GM19372 (cell line): ENCODE measurements around the gene ANXA5.
"Not testable (repeated sequence)": the region's sequence is repeated elsewhere in the genome, so short reads cannot be mapped to it uniquely, and the experiment has no call there.

Source experiments
- ATAC-seq: cut with Tn5 transposase; IDR thresholded peaks from one replicate; pipeline ENCODE4 v1.9.1; 2021; ENCODE audit warnings: mild to moderate bottlenecking, low read depth, moderate library complexity; ENCODE audit not compliant: unreplicated experiment

The ANXA5 gene

DNA sequence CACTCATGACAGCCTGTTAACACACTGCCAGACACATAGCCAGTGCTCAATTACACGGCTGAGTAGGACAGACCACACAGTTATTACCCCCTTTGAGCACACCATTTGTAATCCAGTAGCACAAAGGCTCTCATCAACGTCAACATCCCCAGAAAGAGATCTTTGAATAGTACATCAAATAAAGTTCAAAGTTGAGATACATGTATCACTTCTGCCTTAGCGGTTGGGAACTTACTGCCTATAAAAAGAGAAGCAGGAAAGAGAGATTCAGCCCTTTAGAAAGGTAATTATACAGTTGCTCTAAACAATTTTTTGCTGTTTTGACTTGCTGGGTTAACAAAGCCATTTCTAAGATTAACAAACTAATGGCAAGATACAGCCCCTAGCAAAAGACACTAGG is 16.2 kb downstream of the ANXA5 start:
- no peak for ATAC-seq

DNA sequence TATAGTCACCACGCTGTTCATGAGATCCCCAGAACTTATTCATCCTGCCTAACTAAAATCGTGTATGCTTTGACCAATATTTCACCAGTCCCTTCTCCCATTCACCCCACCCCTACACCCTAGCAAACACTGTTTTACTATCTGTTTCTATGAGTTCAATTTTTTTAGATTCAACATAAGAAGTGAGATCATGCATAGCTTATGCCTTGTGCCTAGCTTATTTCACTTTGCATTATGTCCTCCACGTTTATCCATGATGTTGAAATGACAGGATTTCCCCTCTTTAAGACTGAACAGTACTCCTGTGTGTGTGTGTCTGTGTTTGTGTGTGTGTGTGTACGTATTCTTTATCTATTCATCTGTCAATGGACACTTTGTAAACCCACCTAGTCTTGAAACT is 16.8 kb downstream of the ANXA5 start:
- ATAC-seq, result no peak

DNA sequence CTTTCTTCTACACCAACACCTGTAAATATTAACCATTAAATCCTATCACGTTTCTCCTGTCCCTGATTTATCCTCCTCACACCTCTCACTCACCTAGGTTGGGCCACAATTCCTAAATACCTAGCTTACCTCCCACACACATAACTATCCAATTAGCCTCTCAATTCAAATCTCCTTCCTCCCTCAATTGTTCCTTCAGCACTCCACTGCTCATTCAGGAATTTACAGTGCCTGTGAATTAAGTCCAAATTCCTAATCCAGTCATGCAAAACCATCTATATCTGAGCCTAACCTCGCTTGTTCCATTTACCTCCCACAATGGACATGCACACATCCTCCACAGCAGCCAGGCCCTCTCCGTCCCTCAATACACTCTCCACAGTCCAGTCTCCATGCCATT is 17.5 kb downstream of the ANXA5 start:
- ATAC-seq, result no peak

DNA sequence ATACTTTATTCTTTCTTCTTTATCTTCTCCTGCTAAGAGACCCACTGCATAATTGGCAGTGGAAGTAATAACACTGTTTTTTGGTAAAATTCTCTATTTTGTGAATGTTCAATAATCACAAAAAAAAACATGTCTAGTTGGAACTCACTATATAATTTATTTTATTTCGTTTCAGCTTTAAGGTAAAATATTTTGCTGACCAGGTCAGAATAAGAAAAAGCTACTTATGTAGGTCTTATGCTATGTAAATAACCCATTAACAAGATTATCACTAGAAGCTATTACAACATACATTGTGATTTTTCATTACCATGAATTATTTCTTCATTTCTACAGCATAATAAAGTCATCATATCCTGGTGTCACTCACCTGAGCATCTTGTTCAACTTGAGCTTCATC is 19.3 kb downstream of the ANXA5 start:
- ATAC-seq, result no peak

- ATAC-seq, result no peak
These were observed 20.3 kb downstream of the ANXA5 start for GRCh38 chr4:121676345-121677075.

DNA sequence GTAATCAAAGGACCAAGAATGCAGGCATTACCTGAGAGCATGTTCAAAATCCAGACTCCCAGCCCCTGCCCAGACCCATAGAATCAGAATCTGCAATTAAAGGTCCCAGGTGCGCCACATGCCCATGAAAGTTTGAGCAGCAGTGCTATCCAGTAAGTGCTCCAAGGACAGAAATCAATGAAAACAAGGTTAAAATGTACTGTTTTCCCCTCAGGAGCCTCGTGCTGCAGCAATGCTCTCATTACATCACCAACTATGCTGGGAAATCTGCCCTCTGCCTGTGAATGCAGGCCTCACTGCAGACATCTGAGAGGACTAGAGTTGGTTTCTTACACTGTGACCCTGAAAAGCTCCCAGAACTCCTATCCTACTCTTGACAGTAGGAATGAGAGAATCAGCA is 21.1 kb downstream of the ANXA5 start:
- no peak for ATAC-seq

- no peak for ATAC-seq
These were observed 22.1 kb downstream of the ANXA5 start for GRCh38 chr4:121674696-121675095.

GRCh38 chr4:121674191-121674590 is 22.6 kb downstream of the ANXA5 start:
- no peak for ATAC-seq

- ATAC-seq, result no peak
These were observed 27.6 kb downstream of the ANXA5 start for GRCh38 chr4:121669163-121669550.

DNA sequence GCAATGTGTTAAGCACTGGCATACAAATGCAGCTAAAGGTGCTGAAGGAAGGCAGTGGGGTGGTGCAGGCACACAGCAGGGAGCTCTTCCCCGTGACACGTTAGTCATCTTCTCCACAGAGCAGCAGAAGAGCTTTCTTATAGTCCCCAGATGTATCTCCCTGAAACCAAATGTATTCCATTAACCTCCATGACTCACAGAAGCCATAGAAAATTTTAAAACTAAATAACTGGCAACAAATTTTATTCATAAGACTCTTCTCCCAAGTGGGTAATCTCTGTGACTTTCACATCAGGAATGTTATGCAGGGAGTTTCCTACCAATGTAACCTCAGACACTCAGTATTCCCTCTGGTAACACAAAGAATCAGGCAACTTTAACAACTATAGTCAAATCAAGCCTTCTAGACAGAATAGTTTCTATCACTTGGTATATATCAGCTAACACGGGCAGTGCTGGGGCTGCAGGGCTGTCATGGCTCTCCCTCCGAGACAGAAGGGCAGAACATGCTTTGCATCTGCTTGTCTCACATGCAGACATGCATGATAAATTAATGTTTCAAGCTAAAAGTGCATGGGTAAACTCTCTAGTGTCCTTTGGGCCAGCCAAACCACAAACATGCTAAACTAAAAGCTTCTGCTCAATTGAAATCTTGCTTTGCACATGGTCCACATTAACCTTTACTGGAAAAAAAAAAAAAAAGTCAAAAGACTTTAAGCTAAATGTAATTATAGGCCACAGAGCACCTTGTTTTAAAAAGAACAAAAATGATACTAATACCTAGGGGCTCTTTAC is 28.2 kb downstream of the ANXA5 start:
- ATAC-seq, result no peak

DNA sequence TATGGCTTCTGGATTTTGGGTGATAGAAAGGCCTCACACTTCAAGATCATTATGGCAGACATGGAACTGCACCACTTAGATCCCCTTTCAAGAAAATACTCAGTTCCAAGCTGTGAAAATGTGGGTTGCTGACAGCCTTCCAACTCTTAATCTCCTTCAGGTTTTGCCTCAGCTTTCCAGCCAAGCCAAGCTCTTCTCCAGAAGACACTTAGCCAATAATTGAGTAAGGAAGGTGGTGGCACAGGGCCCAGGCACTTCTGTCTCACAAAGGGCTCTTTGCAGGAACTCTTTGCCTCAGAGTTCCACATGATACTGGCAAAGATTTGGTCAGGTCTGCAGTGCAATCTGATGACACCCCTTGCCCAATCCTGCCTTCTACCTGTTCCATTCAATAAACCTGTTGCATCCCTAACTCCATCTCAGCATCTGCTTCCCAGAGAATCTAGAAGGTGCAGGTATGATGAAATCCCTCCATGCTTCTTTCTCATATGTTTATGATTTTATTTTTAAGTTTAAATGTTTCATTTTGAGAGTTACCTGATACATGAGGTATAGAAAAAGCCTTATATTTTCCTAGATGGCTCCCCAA is 30.6 kb downstream of the ANXA5 start:
- ATAC-seq, result no peak

GRCh38 chr4:121665371-121665770 is 31.4 kb downstream of the ANXA5 start:
- ATAC-seq, result no peak

GRCh38 chr4:121662225-121662624 is 34.6 kb downstream of the ANXA5 start:
- ATAC-seq, result no peak

GRCh38 chr4:121660175-121660933 is 36.4 kb downstream of the ANXA5 start:
- ATAC-seq, result not testable (repeated sequence)

DNA sequence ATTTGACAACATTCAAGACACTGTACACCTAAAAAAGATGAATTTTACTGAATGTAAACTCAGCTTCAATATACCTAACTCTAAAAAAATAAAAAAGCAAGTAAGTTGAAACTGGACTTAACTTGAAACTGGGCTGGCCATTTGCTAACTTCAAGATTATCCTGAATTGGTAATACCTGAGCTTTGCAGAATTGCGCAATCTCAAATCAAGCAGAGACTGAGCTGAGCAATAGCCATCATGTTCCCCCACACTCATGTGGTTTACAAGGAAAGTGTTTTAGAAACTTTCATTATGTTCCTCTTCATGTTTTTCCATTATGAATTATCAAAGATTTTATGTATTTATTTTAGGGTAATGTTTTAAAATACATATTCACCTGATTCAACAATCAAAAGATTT is 38.7 kb downstream of the ANXA5 start:
- no peak for ATAC-seq

DNA sequence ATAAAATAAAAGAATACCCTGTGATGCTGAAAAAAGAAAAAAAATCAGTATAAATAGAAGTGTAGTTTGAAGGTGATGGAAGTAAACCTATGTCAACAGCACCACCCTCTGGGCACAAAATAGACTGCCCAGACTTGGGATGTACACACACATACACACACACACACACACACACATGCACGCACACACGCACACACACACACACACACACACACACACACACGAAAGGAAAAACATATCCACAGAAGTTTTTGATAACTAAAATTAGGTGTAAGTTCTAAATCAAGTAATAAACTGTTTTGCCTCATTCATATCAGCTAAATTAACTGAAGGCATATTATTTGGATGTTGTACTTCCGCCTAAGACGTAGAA is 40.5 kb downstream of the ANXA5 start:
- peak; percentile 39 for ATAC-seq

DNA sequence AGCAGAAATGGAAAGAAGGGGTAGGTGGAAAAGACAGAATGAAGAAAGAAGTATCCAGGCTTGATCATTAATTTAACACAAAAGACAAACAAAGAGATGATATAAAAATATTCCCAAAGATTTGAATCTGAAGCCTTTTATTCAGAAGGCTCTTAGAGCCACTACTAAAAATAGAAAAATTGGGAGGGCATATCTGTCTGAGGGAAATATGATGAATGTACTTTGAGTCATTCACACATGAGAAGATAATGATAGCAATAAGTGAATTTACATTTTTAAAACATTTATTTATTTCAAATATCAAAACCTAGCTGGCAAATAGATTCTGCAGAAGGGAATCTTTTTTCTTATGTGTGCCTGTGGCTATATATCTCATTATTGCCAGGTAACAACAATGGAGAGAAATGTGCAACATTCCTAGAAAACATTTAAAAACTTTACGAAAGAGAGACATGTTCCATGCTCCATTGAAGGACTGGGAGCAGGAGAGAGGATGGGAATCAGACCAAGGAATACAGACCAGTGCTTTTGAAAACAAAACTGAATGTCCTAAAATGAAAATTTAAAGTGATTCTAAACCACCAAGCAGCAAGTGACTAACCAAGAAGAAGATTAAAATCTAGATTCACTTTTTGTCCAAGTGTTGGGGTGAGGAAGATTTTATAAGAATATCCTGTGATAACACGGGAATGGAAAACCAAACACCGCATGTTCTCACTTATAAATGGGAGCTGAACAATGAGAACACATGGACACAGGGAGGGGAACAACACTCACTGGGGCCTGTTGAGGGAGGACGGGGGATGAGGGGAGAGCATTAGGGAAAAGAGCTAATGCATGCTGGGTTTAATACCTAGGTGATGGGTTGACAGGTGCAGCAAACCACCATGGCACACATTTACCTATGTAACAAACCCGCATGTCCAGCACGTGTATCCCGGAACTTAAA is 41.2 kb downstream of the ANXA5 start:
- no peak for ATAC-seq

GRCh38 chr4:121654738-121655137 is 42.0 kb downstream of the ANXA5 start:
- peak; percentile 83 for ATAC-seq

DNA sequence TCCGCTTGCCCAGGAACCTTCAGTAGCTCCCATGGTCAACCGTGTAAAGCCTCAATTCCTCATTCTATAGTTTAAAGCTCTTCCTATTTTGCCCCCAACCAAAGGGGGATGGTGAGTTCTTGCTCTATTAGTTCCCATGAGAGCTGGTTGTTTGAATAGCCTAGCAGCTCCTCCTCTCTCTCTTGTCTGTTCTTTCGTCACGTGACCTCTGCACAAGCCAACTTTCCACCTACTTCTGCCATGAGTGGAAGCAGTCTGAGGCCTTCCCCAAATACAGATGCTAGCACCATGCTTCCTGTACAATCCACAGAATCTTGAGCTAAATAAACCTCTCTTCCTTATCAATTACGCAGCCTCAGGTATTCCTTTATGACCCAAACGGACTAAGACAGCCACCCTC is 42.8 kb downstream of the ANXA5 start:
- ATAC-seq, result no peak

GRCh38 chr4:121653214-121653613 is 43.6 kb downstream of the ANXA5 start:
- no peak for ATAC-seq
